ENCODE measurements around the gene SRPK3. TPM values are rescaled to one million over a fixed set of nuclear protein-coding genes. Genes with fewer than 3 reads are reported as not detected.

SRPK3 gene
- total RNA-seq, 2 donors from 2014 or later: 0.64 to 2.3 TPM

DNA sequence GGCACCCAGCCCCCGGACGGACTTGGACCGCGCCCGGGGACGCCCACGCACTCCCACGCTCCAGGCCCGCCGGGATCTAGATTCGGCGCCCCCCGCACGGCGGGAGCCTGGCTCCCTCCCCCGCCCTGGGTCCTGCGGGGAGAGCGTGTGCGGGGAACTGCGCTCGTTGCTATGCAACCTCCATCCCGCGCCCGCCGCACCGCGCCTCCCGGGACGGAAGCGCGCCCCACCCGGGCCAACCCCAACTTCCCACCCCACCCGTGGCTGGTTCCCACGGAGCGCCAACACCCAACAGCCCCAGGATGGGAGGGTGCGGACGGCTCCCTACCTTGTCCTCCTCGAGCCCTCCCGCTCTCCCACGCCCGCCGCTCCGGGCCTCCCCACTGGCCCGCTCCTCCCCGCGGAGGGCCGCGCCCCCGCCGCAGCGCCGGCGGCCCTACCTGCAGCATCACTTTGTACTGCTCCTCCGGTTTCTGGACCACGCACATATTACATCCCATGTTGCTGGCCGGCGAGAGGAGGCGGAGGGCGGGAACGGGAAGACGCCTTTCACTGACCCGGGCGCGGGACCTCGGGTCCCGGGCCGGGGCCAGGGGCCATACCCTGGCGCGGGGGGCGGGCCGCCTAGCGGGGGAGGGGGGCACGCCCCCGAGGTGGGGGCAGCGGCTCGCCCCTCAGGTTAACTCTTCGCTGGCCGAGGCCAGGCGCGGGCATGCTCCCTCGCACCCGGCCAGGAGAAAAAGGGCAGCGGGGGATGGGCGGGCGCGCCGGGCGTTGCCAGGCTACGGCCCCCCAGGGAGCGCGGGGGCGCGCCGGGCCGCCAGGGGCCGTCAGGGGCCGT is 49.2 kb downstream of the SRPK3 start, which contains the start of gene PDZD4:
TSS of gene PDZD4 (minus strand) at position 746 of the 841 bp plus-strand sequence. CDS start at position 500, 246 bp downstream.
- H3K4me3 ChIP-seq: peak within 1 kb of the TSS; percentile 24
- TF ChIP-seq, protein P1, sequence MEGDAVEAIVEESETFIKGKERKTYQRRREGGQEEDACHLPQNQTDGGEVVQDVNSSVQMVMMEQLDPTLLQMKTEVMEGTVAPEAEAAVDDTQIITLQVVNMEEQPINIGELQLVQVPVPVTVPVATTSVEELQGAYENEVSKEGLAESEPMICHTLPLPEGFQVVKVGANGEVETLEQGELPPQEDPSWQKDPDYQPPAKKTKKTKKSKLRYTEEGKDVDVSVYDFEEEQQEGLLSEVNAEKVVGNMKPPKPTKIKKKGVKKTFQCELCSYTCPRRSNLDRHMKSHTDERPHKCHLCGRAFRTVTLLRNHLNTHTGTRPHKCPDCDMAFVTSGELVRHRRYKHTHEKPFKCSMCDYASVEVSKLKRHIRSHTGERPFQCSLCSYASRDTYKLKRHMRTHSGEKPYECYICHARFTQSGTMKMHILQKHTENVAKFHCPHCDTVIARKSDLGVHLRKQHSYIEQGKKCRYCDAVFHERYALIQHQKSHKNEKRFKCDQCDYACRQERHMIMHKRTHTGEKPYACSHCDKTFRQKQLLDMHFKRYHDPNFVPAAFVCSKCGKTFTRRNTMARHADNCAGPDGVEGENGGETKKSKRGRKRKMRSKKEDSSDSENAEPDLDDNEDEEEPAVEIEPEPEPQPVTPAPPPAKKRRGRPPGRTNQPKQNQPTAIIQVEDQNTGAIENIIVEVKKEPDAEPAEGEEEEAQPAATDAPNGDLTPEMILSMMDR (IDR thresholded peaks at IDR 0.05): no peak
- H3K4me1 ChIP-seq: no peaks in the 10 kb centered on the region
- H3K9me3 ChIP-seq: no peaks in the 10 kb centered on the region
- peaks cover 40% of the 10 kb centered on the region for H3K27me3 ChIP-seq
- no peak within 1 kb of the TSS for H3K27ac ChIP-seq
- no peak within 1 kb of the TSS for H3K9ac ChIP-seq (ENCODE audit: low read depth in 2 of 2, low read length in 2 of 2)
- no peak for DNase-seq
- H3K36me3 ChIP-seq: no peaks in the 10 kb centered on the region
- intact Hi-C loops (cut with DNase I): no loop called here

DNA sequence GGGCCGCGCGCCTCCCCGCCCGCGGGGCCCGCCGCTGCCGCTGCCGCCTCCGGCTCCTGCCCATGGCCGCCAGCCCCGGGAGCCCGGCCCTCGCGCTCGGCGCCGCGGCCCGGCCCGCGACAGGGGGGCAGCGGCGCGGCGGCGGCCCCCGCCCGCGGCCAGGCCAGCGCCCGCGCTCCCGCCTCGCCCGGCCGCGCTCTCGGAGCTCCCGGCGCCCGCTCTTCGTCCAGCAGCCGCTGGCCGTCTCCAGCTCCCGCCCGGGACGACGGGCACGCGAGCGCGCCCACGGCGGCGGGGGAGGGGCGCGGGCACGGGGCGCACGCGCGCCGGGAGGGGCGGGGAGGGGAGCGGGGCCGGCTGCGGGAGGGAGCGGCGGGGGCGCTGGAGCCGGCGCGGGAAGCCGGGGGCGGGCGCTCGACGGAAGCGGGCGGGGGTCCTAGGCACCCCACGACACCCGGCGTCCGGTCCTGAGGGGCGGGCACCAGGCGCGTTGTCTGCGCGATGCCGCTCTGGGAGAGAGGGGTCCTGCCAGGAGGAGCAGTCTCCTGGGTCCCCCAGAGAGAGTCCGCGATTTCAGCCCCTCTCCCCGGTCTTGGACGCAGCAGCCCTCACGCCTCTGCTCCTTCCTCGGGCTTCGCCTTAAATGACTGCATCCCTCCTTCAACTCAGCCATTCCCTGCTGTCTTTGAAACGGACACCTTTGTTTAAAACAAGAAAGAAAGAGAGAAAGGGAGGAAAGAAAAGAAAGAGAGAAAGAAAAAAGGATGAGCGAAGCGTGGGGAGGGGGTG is 50.0 kb downstream of the SRPK3 start:
- no peak overlapping the region for H3K27ac ChIP-seq
- TF ChIP-seq, protein P1 (IDR thresholded peaks at IDR 0.05): no peak
- no peak overlapping the region for H3K4me3 ChIP-seq
- intact Hi-C loops (cut with DNase I): no loop called here
- peaks cover 40% of the 10 kb centered on the region for H3K27me3 ChIP-seq
- H3K36me3 ChIP-seq: no peaks in the 10 kb centered on the region
- no peaks in the 10 kb centered on the region for H3K4me1 ChIP-seq
- H3K9ac ChIP-seq (ENCODE audit: low read depth in 2 of 2, low read length in 2 of 2): no peak overlapping the region
- no peak for DNase-seq
- H3K9me3 ChIP-seq: no peaks in the 10 kb centered on the region

DNA sequence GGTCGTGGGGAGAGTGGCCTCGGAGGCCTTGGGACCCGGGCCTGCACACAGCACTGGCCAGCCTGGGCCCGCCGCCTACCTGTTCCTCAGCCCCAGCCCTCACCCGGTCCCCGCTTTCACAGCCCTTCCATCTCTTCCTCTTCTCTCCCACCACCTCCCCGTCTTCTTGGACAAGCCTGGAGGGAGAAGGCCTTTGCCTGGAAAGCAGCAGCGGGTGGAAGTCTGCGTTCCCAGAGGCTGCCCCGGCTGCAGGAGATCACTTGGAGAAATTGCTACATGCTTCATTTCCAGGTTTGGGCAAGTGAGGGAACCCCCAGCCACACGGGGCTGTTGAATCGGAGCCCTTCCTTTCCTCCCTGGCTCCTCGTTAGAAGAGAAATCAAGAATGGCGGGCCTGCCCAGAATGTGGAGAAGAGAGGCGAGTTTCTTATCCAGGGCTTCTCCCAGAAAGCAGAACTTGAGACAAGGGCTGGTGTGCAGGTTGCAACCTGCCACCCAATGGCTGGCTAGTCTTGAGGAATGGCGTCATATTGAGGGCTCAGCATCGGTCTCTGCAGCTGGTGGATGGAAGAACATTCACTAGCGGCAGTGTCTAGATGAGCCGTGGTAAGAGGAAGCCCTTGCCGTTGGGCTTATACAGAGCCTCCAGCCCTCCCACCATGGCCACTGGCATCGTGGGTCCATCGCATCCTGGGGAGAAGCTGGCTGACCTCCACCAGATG is 50.7 kb downstream of the SRPK3 start:
- Histone ChIP-seq H3K9me3 (no peaks in the 10 kb centered on the region), H3K4me1 (no peaks in the 10 kb centered on the region), H3K4me3 (no peak overlapping the region), H3K27ac (no peak overlapping the region), H3K9ac (ENCODE audit: low read depth in 2 of 2, low read length in 2 of 2) (no peak overlapping the region), H3K27me3 (peaks cover 40% of the 10 kb centered on the region), H3K36me3 (no peaks in the 10 kb centered on the region)
- DNase-seq: no peak
- TF ChIP-seq, protein P1 (IDR thresholded peaks at IDR 0.05): no peak
- intact Hi-C loops (cut with DNase I): no loop called here

DNA sequence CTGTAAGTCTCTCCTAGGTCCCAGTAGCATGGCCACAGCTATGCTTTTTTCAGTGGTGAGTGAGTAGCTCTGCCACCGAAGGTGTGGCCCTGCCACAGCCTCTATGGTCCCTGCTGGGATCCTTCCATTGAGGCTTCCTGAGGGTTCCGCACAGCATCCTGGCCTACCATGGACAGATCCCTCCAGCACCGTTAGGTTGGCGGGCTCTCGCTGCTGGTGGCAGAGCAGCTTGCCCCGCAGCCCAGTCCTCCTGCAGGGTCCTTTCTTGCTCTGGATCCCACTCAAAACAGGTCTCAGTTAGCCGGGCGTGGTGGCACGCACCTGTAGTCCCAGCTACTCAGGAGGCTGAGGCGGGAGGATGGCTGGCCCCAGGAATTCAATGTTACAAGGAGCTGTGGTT is 51.9 kb downstream of the SRPK3 start:
- no peaks in the 10 kb centered on the region for H3K36me3 ChIP-seq
- no peak overlapping the region for H3K4me3 ChIP-seq
- no peak overlapping the region for H3K27ac ChIP-seq
- H3K9me3 ChIP-seq: no peaks in the 10 kb centered on the region
- TF ChIP-seq, protein P1 (IDR thresholded peaks at IDR 0.05): no peak
- no peak for DNase-seq
- no peaks in the 10 kb centered on the region for H3K4me1 ChIP-seq
- H3K27me3 ChIP-seq: peaks cover 40% of the 10 kb centered on the region
- intact Hi-C loops (cut with DNase I): no loop called here
- no peak overlapping the region for H3K9ac ChIP-seq (ENCODE audit: low read depth in 2 of 2, low read length in 2 of 2)

Other genes with a start within 250 kb of the SRPK3 start
- 10 to 100 TPM; 16.3 to 24.0 TPM for gene CCNQ, start 181.9 kb upstream of the SRPK3 start, total RNA-seq
- under 1 TPM in 1 of 2 donors, not detected in 1; 0.49 TPM for gene DUSP9, start 133.8 kb upstream of the SRPK3 start, total RNA-seq
- gene PNCK, start 107.2 kb upstream of the SRPK3 start, total RNA-seq: 10 to 100 TPM in 1 of 2 donors, 1 to 10 TPM in 1; 1.9 to 11.1 TPM
- gene SLC6A8, start 93.1 kb upstream of the SRPK3 start, total RNA-seq: 100 to 1,000 TPM; 197 to 435 TPM
- gene BCAP31, start 56.7 kb upstream of the SRPK3 start, total RNA-seq: 100 to 1,000 TPM; 217 to 295 TPM
- 10 to 100 TPM; 12.7 to 16.8 TPM for gene ABCD1, start 56.2 kb upstream of the SRPK3 start, total RNA-seq
- 1 to 10 TPM in 1 of 2 donors, under 1 TPM in 1; 0.57 to 3.7 TPM for gene PLXNB3, start 16.8 kb upstream of the SRPK3 start, total RNA-seq
- 10 to 100 TPM; 80.6 to 92.6 TPM for gene IDH3G, start 13.3 kb downstream of the SRPK3 start, total RNA-seq
- gene SSR4, start 13.6 kb downstream of the SRPK3 start, total RNA-seq: 100 to 1,000 TPM; 253 to 377 TPM
- 1 to 10 TPM; 1.5 to 3.2 TPM for gene PDZD4, start 49.5 kb downstream of the SRPK3 start, total RNA-seq
- gene L1CAM, start 105.1 kb downstream of the SRPK3 start, total RNA-seq: 1 to 10 TPM; 4.3 to 8.8 TPM
- under 1 TPM in 1 of 2 donors, not detected in 1; 0.24 TPM for gene AVPR2, start 123.6 kb downstream of the SRPK3 start, total RNA-seq
- 10 to 100 TPM; 19.9 to 30.0 TPM for gene ARHGAP4, start 145.2 kb downstream of the SRPK3 start, total RNA-seq
- gene NAA10, start 154.0 kb downstream of the SRPK3 start, total RNA-seq: 100 to 1,000 TPM in 1 of 2 donors, 10 to 100 TPM in 1; 55.9 to 115 TPM
- gene RENBP, start 163.6 kb downstream of the SRPK3 start, total RNA-seq: 1 to 10 TPM; 3.3 to 5.0 TPM
- 10 to 100 TPM; 36.6 to 80.5 TPM for gene HCFC1, start 190.8 kb downstream of the SRPK3 start, total RNA-seq
- 10 to 100 TPM in 1 of 2 donors, 1 to 10 TPM in 1; 8.7 to 19.2 TPM for gene TMEM187, start 191.7 kb downstream of the SRPK3 start, total RNA-seq
- 100 to 1,000 TPM in 1 of 2 donors, 10 to 100 TPM in 1; 66.7 to 148 TPM for gene IRAK1, start 238.9 kb downstream of the SRPK3 start, total RNA-seq